Endothelial cell of umbilical vein (primary cell): ENCODE results near the gene MRPS21. TPM values are rescaled to one million over a fixed set of nuclear protein-coding genes. Genes with fewer than 3 reads are reported as not detected.
A peak's percentile ranks its signal among the peaks of the same experiment; 100 is the strongest.

Experiments used
- BruUV-seq: library from RNA; stranded (reverse); fragments of 400-500 nt; replicated peaks from 2 replicates; lab custom pipeline; 2021; lab: Mats Ljungman, UMichigan
- CTCF ChIA-PET: fragments of 300-600, 350-600 bp; sonication (Branson Sonifier 250); formaldehyde crosslinking; loops from one replicate; lab custom pipeline; 2021; ENCODE audit warnings: antibody characterized with exemption, inconsistent platforms; lab: Charles Lee
- POLR2A ChIA-PET: fragments of 300-600, 350-600 bp; sonication (Branson Sonifier 250); formaldehyde crosslinking; loops from one replicate; lab custom pipeline; 2021; ENCODE audit warnings: antibody characterized with exemption, inconsistent platforms; lab: Charles Lee
- DNase-seq: peaks from one replicate; pipeline ENCODE4 v3.0.0-alpha.2; 2011; ENCODE audit warnings: low read depth, low spot score
- FAIRE-seq: peaks from 2 replicates; lab custom pipeline; 2011; peaks lifted over from hg19 to GRCh38; lab: Jason Lieb, UNC
- H2AFZ ChIP-seq: 2 replicates; pipeline ENCODE4 v1.6.0; 2012; ENCODE audit warnings: low read depth, low read length, control low read depth, inconsistent platforms
- H3K27ac ChIP-seq: 2 replicates; pipeline ENCODE4 v1.5.1; 2011; ENCODE audit warnings: low read depth, mild to moderate bottlenecking, control low read depth, low read length, moderate library complexity; ENCODE audit not compliant: insufficient read depth
- H3K27me3 ChIP-seq, 2 experiments: 2 replicates each; pipeline versions ENCODE4 v1.6.0 to v1.6.1; 2011; ENCODE audit warnings: low read length in 2 of 2, mixed read lengths in 1 of 2; ENCODE audit not compliant: control insufficient read depth in 2 of 2, insufficient read depth in 2 of 2
- H3K36me3 ChIP-seq, 2 experiments: 2 replicates in 1 of 2; 3 replicates in 1 of 2; pipeline ENCODE4 v1.5.1; 2011; ENCODE audit warnings: low read length in 2 of 2, mild to moderate bottlenecking in 1 of 2, moderate library complexity in 1 of 2; ENCODE audit not compliant: control insufficient read depth in 2 of 2, insufficient read depth in 2 of 2; ENCODE audit errors: extremely low read depth in 1 of 2
- H3K4me1 ChIP-seq: 3 replicates; pipeline ENCODE4 v1.5.1; 2011; ENCODE audit warnings: mild to moderate bottlenecking, low read length; ENCODE audit not compliant: control insufficient read depth, insufficient read depth; ENCODE audit errors: extremely low read depth
- H3K4me2 ChIP-seq: 2 replicates; pipeline ENCODE4 v1.6.1; 2011; ENCODE audit warnings: low read length, control low read depth, mixed read lengths; ENCODE audit not compliant: insufficient read depth
- H3K4me3 ChIP-seq, 3 experiments: fragments of 200-600 bp in 1 of 3; sonication (generic), shearing (Covaris generic) in 1 of 3; replicated peaks in 1 of 3; 2 replicates each; pipeline ENCODE4 v1.5.1; 2011 to 2016; ENCODE audit warnings: control low read depth in 3 of 3, low read length in 3 of 3, mild to moderate bottlenecking in 2 of 3, inconsistent platforms in 1 of 3, low read depth in 1 of 3, moderate library complexity in 1 of 3; ENCODE audit not compliant: insufficient read depth in 1 of 3
- H3K79me2 ChIP-seq: 2 replicates; pipeline ENCODE4 v1.6.0; 2012; ENCODE audit warnings: low read length, inconsistent platforms; ENCODE audit not compliant: control insufficient read depth, insufficient read depth
- H3K9ac ChIP-seq: replicated peaks from 2 replicates; pipeline ENCODE3; 2011; ENCODE audit warnings: low read length, control low read depth; ENCODE audit not compliant: insufficient read depth; ENCODE audit errors: extremely low read depth
- H3K9me1 ChIP-seq: replicated peaks from 3 replicates; pipeline ENCODE4 v1.6.0; 2011; ENCODE audit warnings: mild to moderate bottlenecking, low read length; ENCODE audit not compliant: control insufficient read depth, insufficient read depth; ENCODE audit errors: extremely low read depth
- H3K9me3 ChIP-seq: replicated peaks from 2 replicates; pipeline ENCODE4 v1.5.1; 2012; ENCODE audit warnings: low read length, inconsistent platforms; ENCODE audit not compliant: control insufficient read depth, insufficient read depth
- H4K20me1 ChIP-seq: replicated peaks from 2 replicates; pipeline ENCODE3; 2011; ENCODE audit warnings: mild to moderate bottlenecking, low read length; ENCODE audit not compliant: control insufficient read depth, insufficient read depth; ENCODE audit errors: extremely low read depth
- CTCF ChIP-seq, 2 donors: IDR thresholded peaks; 1 replicate in 1 of 2; 2 replicates in 1 of 2; pipeline ENCODE4 v1.5.1; 2011; ENCODE audit warnings: low read length in 2 of 2, mild to moderate bottlenecking in 2 of 2, moderate library complexity in 2 of 2, control low read depth in 1 of 2, inconsistent platforms in 1 of 2, low read depth in 1 of 2; ENCODE audit not compliant: insufficient read depth in 1 of 2; ENCODE audit errors: extremely low read depth in 1 of 2
- EZH2 ChIP-seq: IDR thresholded peaks from 2 replicates; pipeline ENCODE4 v1.6.1; 2012; ENCODE audit warnings: borderline replicate concordance, low read depth, mild to moderate bottlenecking, moderate library complexity, low read length, inconsistent platforms; ENCODE audit not compliant: severe bottlenecking
- FOS ChIP-seq: IDR thresholded peaks from 2 replicates; pipeline ENCODE4 v1.6.1; 2011; ENCODE audit warnings: mild to moderate bottlenecking, low read length, moderate library complexity, borderline replicate concordance; ENCODE audit not compliant: insufficient read depth
- GATA2 ChIP-seq: IDR thresholded peaks from 2 replicates; pipeline ENCODE4 v1.7.0; 2011; ENCODE audit warnings: low read depth, mild to moderate bottlenecking, moderate library complexity, mixed read lengths, low read length; ENCODE audit not compliant: insufficient read length, insufficient read depth
- JUN ChIP-seq: IDR thresholded peaks from 2 replicates; pipeline ENCODE4 v1.6.1; 2011; ENCODE audit warnings: borderline replicate concordance, low read depth; ENCODE audit not compliant: insufficient read length, insufficient read depth
- MAX ChIP-seq: IDR thresholded peaks from 2 replicates; pipeline ENCODE4 v1.6.1; 2011; ENCODE audit not compliant: insufficient read depth, insufficient read length
- MYC ChIP-seq: IDR thresholded peaks from one replicate; pipeline ENCODE4 v1.6.1; 2011; ENCODE audit warnings: mild to moderate bottlenecking, low read depth, low read length
- POLR2A ChIP-seq: IDR thresholded peaks from 2 replicates; pipeline ENCODE4 v1.6.1; 2012; ENCODE audit warnings: low read depth, mild to moderate bottlenecking, control low read depth, low read length
- POLR2AphosphoS5 ChIP-seq: IDR thresholded peaks from 2 replicates; pipeline ENCODE4 v1.6.1; 2012; ENCODE audit warnings: low read depth, mild to moderate bottlenecking, control low read depth, low read length, moderate library complexity; ENCODE audit not compliant: insufficient read depth
- dilution Hi-C: fragments of 300-500 bp; cut with MboI; formaldehyde crosslinking; loops from one replicate; pipeline ENCODE4 v1.15.0; 2019; ENCODE audit warnings: low sequenced_read_pairs; ENCODE audit not compliant: extremely low pct_ligation_motif_present
- intact Hi-C: fragments of 100-400 bp; cut with micrococcal nuclease; formaldehyde crosslinking; loops from one replicate; pipeline ENCODE4 v1.10.0; 2022
- polyA plus RNA-seq, 4 experiments: library from polyadenylated mRNA; depleted of rRNA in 3 of 4; stranded (reverse) in 3 of 4; unstranded in 1 of 4; fragments of >200 nt; gene quantifications; 2 replicates each; pipeline versions ENCODE4 v1.2.1 to v1.2.3, GENCODE V29; 2011 to 2012; ENCODE audit warnings: missing spikeins in 1 of 4
- total RNA-seq: library from RNA; stranded (reverse); gene quantifications from 2 replicates; pipeline ENCODE4 v1.2.3, GENCODE V29; 2021

MRPS21 gene
- total and polyA plus RNA-seq, 2 donors (not counting 3 experiments of a cell fraction or from before 2014, with no cell fraction given), result 63.1 to 76.7 TPM

- intact Hi-C loops, result no loop called here
- Histone ChIP-seq H2AFZ (peak overlapping the region; percentile 25), H3K9me1 (no peaks in the 10 kb centered on the region), H3K79me2 (peaks cover 19% of the 10 kb centered on the region), H4K20me1 (no peaks in the 10 kb centered on the region), H3K4me3 (peak overlapping the region; percentile 51 to 84 (median 77)), H3K36me3 (peaks cover 3 to 19% of the 10 kb centered on the region in 2 experiments), H3K27ac (peak overlapping the region; percentile 89), H3K4me1 (peaks cover 35% of the 10 kb centered on the region), H3K4me2 (peak overlapping the region; percentile 84), H3K9ac (peak overlapping the region; percentile 80), H3K9me3 (no peaks in the 10 kb centered on the region), H3K27me3 (no peaks in the 10 kb centered on the region)
- peak; percentile 43 for DNase-seq
- no peak for TF ChIP-seq MYC
- no peak for TF ChIP-seq JUN
- TF ChIP-seq FOS, result no peak
- TF ChIP-seq GATA2, result no peak
- TF ChIP-seq CTCF (IDR thresholded peaks at IDR 0.05; ENCODE audit: extremely low read depth in 1 of 2, insufficient read depth in 1 of 2, low read depth in 1 of 2, low read length in 2 of 2), result no peak
- TF ChIP-seq MAX, result no peak
- no peak for TF ChIP-seq POLR2A
- TF ChIP-seq EZH2, result no peak
- TF ChIP-seq POLR2AphosphoS5, result no peak
- no TSS peak for BruUV-seq
- FAIRE-seq, result no peak
- CTCF ChIA-PET, result interaction anchor here (3.7 to 16.3 kb wide), 2 partner anchors 11 to 14 kb away, joined by 23 to 466 read pairs; partner anchors contain the start of genes CA14 and CIART
- POLR2A ChIA-PET, result interaction anchor here (1.0 kb wide), 1 partner anchor 8 kb away, joined by 5 read pairs; no protein-coding TSS in a partner anchor
- dilution Hi-C loops, result no loop called here
Observed at GRCh38 chr1:150268340-150268704, 25.3 kb upstream of the MRPS21 start.
